IMR-90 (cell line): ENCODE data around the gene GFER. TPM values are rescaled to one million over a fixed set of nuclear protein-coding genes. Genes with fewer than 3 reads are reported as not detected.

Source experiments
- ATAC-seq: fragments of 200-7000 bp; cut with Tn5 transposase; 2 replicates; pipeline ENCODE4 v1.9.1; 2020; ENCODE audit warnings: low read depth, mild to moderate bottlenecking, moderate library complexity
- BruUV-seq: library from RNA; stranded (reverse); fragments of 400-500 nt; replicated peaks from 2 replicates; lab custom pipeline; 2021; lab: Mats Ljungman, UMichigan
- CTCF ChIA-PET: fragments of 300-600 bp; formaldehyde crosslinking; extraction: SDS; loops from one replicate; lab custom pipeline; 2021; ENCODE audit warnings: antibody characterized with exemption; lab: Yijun Ruan, JAX
- POLR2A ChIA-PET: fragments of 300-600 bp; sonication (Branson Sonifier 250); formaldehyde crosslinking; loops from one replicate; lab custom pipeline; 2022; ENCODE audit warnings: antibody characterized with exemption; ENCODE audit not compliant: unreplicated experiment; lab: Charles Lee
- DNase-seq: peaks from one replicate; pipeline ENCODE4 v3.0.0; 2013
- H2AFZ ChIP-seq: replicated peaks from 2 replicates; pipeline ENCODE3; 2013; ENCODE audit warnings: low read length, mild to moderate bottlenecking; ENCODE audit not compliant: poor library complexity
- H2AK5ac ChIP-seq: 2 replicates; pipeline ENCODE4 v1.6.1; 2013; ENCODE audit warnings: low read depth, low read length, inconsistent platforms
- H2AK9ac ChIP-seq: replicated peaks from 2 replicates; pipeline ENCODE3; 2013; ENCODE audit warnings: mild to moderate bottlenecking, low read depth, low read length, moderate library complexity; ENCODE audit not compliant: poor library complexity
- H2BK120ac ChIP-seq: 2 replicates; pipeline ENCODE4 v1.6.1; 2013; ENCODE audit warnings: low read depth, low read length, inconsistent platforms
- H2BK15ac ChIP-seq: 3 replicates; pipeline ENCODE4 v1.6.1; 2013; ENCODE audit warnings: low read depth, low read length, inconsistent platforms
- H2BK20ac ChIP-seq: 2 replicates; pipeline ENCODE4 v1.6.1; 2013; ENCODE audit warnings: low read depth, mild to moderate bottlenecking, inconsistent platforms, low read length, moderate library complexity
- H2BK5ac ChIP-seq: 2 replicates; pipeline ENCODE4 v1.6.1; 2013; ENCODE audit warnings: mild to moderate bottlenecking, low read depth, low read length, inconsistent platforms; ENCODE audit not compliant: poor library complexity, severe bottlenecking
- H3K14ac ChIP-seq: replicated peaks from 2 replicates; pipeline ENCODE4 v1.6.1; 2013; ENCODE audit warnings: low read depth, low read length, inconsistent platforms
- H3K18ac ChIP-seq: 2 replicates; pipeline ENCODE4 v1.6.1; 2013; ENCODE audit warnings: low read depth, low read length, control low read depth
- H3K23ac ChIP-seq: 2 replicates; pipeline ENCODE4 v1.6.1; 2013; ENCODE audit warnings: low read depth, low read length, inconsistent platforms
- H3K27ac ChIP-seq: 2 replicates; pipeline ENCODE4 v1.5.1; 2013; ENCODE audit warnings: mild to moderate bottlenecking, control low read depth, low read length; ENCODE audit not compliant: insufficient read depth
- H3K27me3 ChIP-seq: 2 replicates; pipeline ENCODE4 v1.6.1; 2013; ENCODE audit warnings: low read length; ENCODE audit not compliant: control insufficient read depth, insufficient read depth
- H3K36me3 ChIP-seq: 2 replicates; pipeline ENCODE4 v1.6.1; 2013; ENCODE audit warnings: low read length, mixed read lengths; ENCODE audit not compliant: control insufficient read depth, insufficient read depth
- H3K4ac ChIP-seq: 2 replicates; pipeline ENCODE4 v1.6.1; 2013; ENCODE audit warnings: low read depth, low read length, inconsistent platforms
- H3K4me1 ChIP-seq: 2 replicates; pipeline ENCODE4 v1.6.1; 2013; ENCODE audit warnings: low read length, mixed read lengths; ENCODE audit not compliant: control insufficient read depth, insufficient read depth
- H3K4me2 ChIP-seq: 2 replicates; pipeline ENCODE4 v1.6.1; 2013; ENCODE audit warnings: low read depth, mild to moderate bottlenecking, control low read depth, low read length, moderate library complexity
- H3K4me3 ChIP-seq: 2 replicates; pipeline ENCODE4 v1.5.1; 2013; ENCODE audit warnings: low read depth, mild to moderate bottlenecking, control low read depth, low read length, moderate library complexity; ENCODE audit not compliant: insufficient read depth
- H3K56ac ChIP-seq: 2 replicates; pipeline ENCODE4 v1.6.1; 2013; ENCODE audit warnings: low read length, inconsistent platforms; ENCODE audit not compliant: insufficient read depth; ENCODE audit errors: extremely low read depth
- H3K79me1 ChIP-seq, 2 experiments: 2 replicates each; pipeline ENCODE4 v1.6.1; 2013; ENCODE audit warnings: low read length in 2 of 2, inconsistent platforms in 1 of 2, low read depth in 1 of 2
- H3K9ac ChIP-seq: 2 replicates; pipeline ENCODE4 v1.6.1; 2013; ENCODE audit warnings: low read depth, low read length, control low read depth
- H3K9me1 ChIP-seq: 2 replicates; pipeline ENCODE4 v1.6.1; 2013; ENCODE audit warnings: low read length, inconsistent platforms; ENCODE audit not compliant: insufficient read depth
- H3K9me3 ChIP-seq: 2 replicates; pipeline ENCODE4 v1.6.1; 2013; ENCODE audit warnings: low read length; ENCODE audit not compliant: control insufficient read depth, insufficient read depth
- H4K20me1 ChIP-seq: 2 replicates; pipeline ENCODE4 v1.6.1; 2013; ENCODE audit warnings: low read length, inconsistent platforms; ENCODE audit not compliant: insufficient read depth
- H4K5ac ChIP-seq: 2 replicates; pipeline ENCODE4 v1.6.1; 2013; ENCODE audit warnings: mild to moderate bottlenecking, low read depth, low read length, control low read depth
- H4K8ac ChIP-seq, 2 experiments: 2 replicates each; pipeline ENCODE4 v1.6.1; 2013; ENCODE audit warnings: low read depth in 2 of 2, low read length in 2 of 2, control low read depth in 1 of 2, inconsistent platforms in 1 of 2
- H4K91ac ChIP-seq: 2 replicates; pipeline ENCODE4 v1.6.1; 2013; ENCODE audit warnings: low read depth, low read length, inconsistent platforms; ENCODE audit not compliant: insufficient read depth
- CHD1 ChIP-seq: IDR thresholded peaks from 2 replicates; pipeline ENCODE4 v1.6.1; 2012; ENCODE audit warnings: low read depth, low read length, improper control_type of control experiment
- MAZ ChIP-seq: IDR thresholded peaks from 2 replicates; pipeline ENCODE4 v1.6.1; 2012; ENCODE audit warnings: low read depth, mild to moderate bottlenecking, low read length, improper control_type of control experiment, moderate library complexity, borderline replicate concordance
- WGBS, 2 experiments: methylation state at CpG; one replicate each; pipeline versions ENCODE4 v1.1.5 to v1.1.7; 2013; ENCODE audit warnings: missing lambda C conversion rate in 2 of 2; ENCODE audit not compliant: insufficient read length in 1 of 2; ENCODE audit errors: extremely low coverage in 2 of 2; 5-methylcytosine and 5-hydroxymethylcytosine counted together
- dilution Hi-C: fragments of 300-500 bp; cut with HindIII; formaldehyde crosslinking; loops from one replicate; pipeline ENCODE4 v1.14.3; 2018; ENCODE audit warnings: low sequenced_read_pairs; ENCODE audit not compliant: unreplicated experiment
- in situ Hi-C: fragments of 300-500 bp; cut with MboI; formaldehyde crosslinking; loops from 3 replicates; pipeline ENCODE4 v1.14.3; 2019; ENCODE audit warnings: low sequenced_read_pairs, inconsistent platforms, mixed read lengths
- intact Hi-C: fragments of 100-400 bp; cut with micrococcal nuclease; formaldehyde crosslinking; loops from 2 replicates; pipeline ENCODE4 v1.10.0; 2022
- polyA plus RNA-seq, 3 experiments: library from polyadenylated mRNA; depleted of rRNA; stranded (reverse); fragments of >200 nt; gene quantifications; 2 replicates each; pipeline ENCODE4 v1.2.3, GENCODE V29; 2012; ENCODE audit warnings: low replicate concordance in 1 of 3
- total RNA-seq: library from RNA; depleted of rRNA; stranded (reverse); fragments of >200 nt; gene quantifications from 2 replicates; pipeline ENCODE4 v1.2.3, GENCODE V29; 2012

GFER gene
- total and polyA plus RNA-seq, 2 of the 4 experiments (the other 2 are of a cell fraction), result 6.8 to 19.8 TPM

DNA sequence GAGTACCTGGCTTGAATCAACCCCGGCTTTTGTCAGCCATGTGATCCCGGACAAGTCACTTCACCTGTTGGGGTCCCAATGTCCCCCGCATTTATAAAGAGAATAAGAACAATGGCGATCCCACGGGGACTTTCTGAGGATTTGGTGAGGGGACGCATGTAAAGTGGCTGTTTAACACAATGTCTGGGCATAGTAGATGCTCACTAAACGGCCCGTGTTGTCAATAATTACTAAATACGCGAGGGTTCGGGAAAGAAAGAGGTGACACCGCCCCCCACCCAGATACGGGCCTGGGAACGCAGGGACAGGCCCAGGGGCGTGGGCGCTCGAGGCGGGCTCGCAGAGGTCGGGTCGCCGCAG is 7.6 kb downstream of the GFER start:
- no peak for ATAC-seq
- Histone ChIP-seq H2BK5ac (no peak overlapping the region), H3K4me2 (peak overlapping the region; percentile 70), H3K9me1 (peaks cover 22% of the 10 kb centered on the region), H3K23ac (no peak overlapping the region; the same call in 1 of the 2 replicates), H4K20me1 (no peaks in the 10 kb centered on the region), H3K4me1 (peaks cover 17% of the 10 kb centered on the region), H3K4ac (peak overlapping the region; percentile 47), H3K27ac (no peak overlapping the region), H2AFZ (peak overlapping the region; percentile 96), H4K91ac (no peak overlapping the region), H3K79me1 (peaks cover under 1 to 21% of the 10 kb centered on the region in 2 experiments; a peak in 3 of 4 replicates), H3K14ac (peak overlapping the region; percentile 57; the same call in 1 of the 2 replicates), H2AK5ac (0 out of 2 replicates have a peak overlapping the region, but pooled peaks have one; percentile 19), H2BK15ac (no peak overlapping the region), H3K9me3 (peaks cover 2% of the 10 kb centered on the region; the same call in 1 of the 2 replicates), H3K4me3 (peak overlapping the region; percentile 47), H4K5ac (peak overlapping the region; percentile 62), H3K56ac (no peak overlapping the region), H2BK120ac (peak overlapping the region; percentile 40; the same call in 1 of the 2 replicates), H3K9ac (no peak overlapping the region), H4K8ac (peak overlapping the region in 1 of 2 experiments; percentile 94; a peak in 2 of 4 replicates), H3K36me3 (peaks cover 6% of the 10 kb centered on the region; the same call in 1 of the 2 replicates), H3K27me3 (peaks cover 17% of the 10 kb centered on the region), H2AK9ac (peak overlapping the region; percentile 88), H3K18ac (no peak overlapping the region), H2BK20ac (no peak overlapping the region)
- in situ Hi-C loops, result no loop called here
- intact Hi-C loops, result no loop called here
- TF ChIP-seq MAZ (0 out of 2 replicates have a peak, but pooled peaks have one; percentile 3), CHD1 (no peak)
- BruUV-seq, result no TSS peak
- CTCF ChIA-PET, result interaction anchor here (1.1 kb wide), 1 partner anchor 12 kb away, joined by 3 read pairs; no protein-coding TSS in a partner anchor
- dilution Hi-C loops, result no loop called here
- no peak for DNase-seq
- POLR2A ChIA-PET, result interaction anchor here (0.6 kb wide), 2 partner anchors 85 to 149 kb away, joined by 3 to 11 read pairs; no protein-coding TSS in a partner anchor
- WGBS, 2 experiments, result 41% methylated on average over 5 of the region's 22 CpGs; no CpG with 5 or more reads in 1 of the 2 experiments
